Stimulated activated naive CD8-positive, alpha-beta T cell treated with anti-CD3 and anti-CD28 coated beads, Interleukin-15, amount 100 ng/mL, for 72 hours (primary cell): ENCODE measurements around the gene RHOT1.
A peak's percentile ranks its signal among the peaks of the same experiment; 100 is the strongest.
"Not testable (repeated sequence)": the region's sequence is repeated elsewhere in the genome, so short reads cannot be mapped to it uniquely, and the experiment has no call there.

Experiments
- ATAC-seq: fragments of 150-1000 bp; cut with Tn5 transposase; 2 replicates; pipeline ENCODE4 v1.10.0; 2021; ENCODE audit warnings: mild to moderate bottlenecking, moderate library complexity
- DNase-seq, 2 donors: peaks; one replicate each; pipeline ENCODE4 v3.0.0; 2021 to 2022
- H3K27ac Mint-ChIP-seq, 2 donors: one replicate each; pipeline ENCODE4 v1.8.0; 2022; ENCODE audit warnings: mild to moderate bottlenecking in 2 of 2, mixed read lengths in 2 of 2, moderate library complexity in 2 of 2
- H3K27me3 Mint-ChIP-seq: one replicate; pipeline ENCODE4 v1.8.0; 2022; ENCODE audit warnings: mixed read lengths
- H3K4me1 Mint-ChIP-seq: one replicate; pipeline ENCODE4 v1.8.0; 2022; ENCODE audit warnings: mild to moderate bottlenecking, mixed read lengths
- H3K4me3 Mint-ChIP-seq, 2 donors: one replicate each; pipeline ENCODE4 v1.8.0; 2022; ENCODE audit warnings: mild to moderate bottlenecking in 2 of 2, mixed read lengths in 2 of 2, moderate library complexity in 1 of 2
- H3K9me3 Mint-ChIP-seq, 2 donors: one replicate each; pipeline ENCODE4 v1.8.0; 2022; ENCODE audit warnings: mixed read lengths in 2 of 2

Gene RHOT1

GRCh38 chr17:32161506-32162365, 19.4 kb downstream of the RHOT1 start:
- Mint-ChIP-seq H3K9me3 (peaks cover 5 to 8% of the 10 kb centered on the region in 2 donors), H3K27ac (peak overlapping the region in 1 of 2 donors; percentile 63), H3K4me1 (peaks cover 16% of the 10 kb centered on the region), H3K4me3 (no peak overlapping the region), H3K27me3 (no peaks in the 10 kb centered on the region)
- no peak for ATAC-seq
- no peak for DNase-seq

GRCh38 chr17:32174889-32175288, 32.6 kb downstream of the RHOT1 start:
- Mint-ChIP-seq H3K4me1 (no peaks in the 10 kb centered on the region), H3K4me3 (no peak overlapping the region), H3K27me3 (no peaks in the 10 kb centered on the region), H3K9me3 (no peaks in the 10 kb centered on the region), H3K27ac (peak overlapping the region in 1 of 2 donors; percentile 28)
- DNase-seq (no peak), ATAC-seq (no peak)

- DNase-seq, H3K4me3 Mint-ChIP-seq, H3K9me3 Mint-ChIP-seq, H3K27me3 Mint-ChIP-seq, H3K4me1 Mint-ChIP-seq, H3K27ac Mint-ChIP-seq, ATAC-seq: not testable (repeated sequence)
Observed at GRCh38 chr17:32178679-32179078, 36.4 kb downstream of the RHOT1 start.

- H3K27me3 Mint-ChIP-seq, H3K27ac Mint-ChIP-seq, H3K9me3 Mint-ChIP-seq, DNase-seq, ATAC-seq, H3K4me3 Mint-ChIP-seq, H3K4me1 Mint-ChIP-seq: not testable (repeated sequence)
Observed at GRCh38 chr17:32179103-32179502, 36.8 kb downstream of the RHOT1 start.

GRCh38 chr17:32179526-32179925, 37.2 kb downstream of the RHOT1 start:
- not testable (repeated sequence) for H3K4me3 Mint-ChIP-seq, H3K9me3 Mint-ChIP-seq, H3K27ac Mint-ChIP-seq, H3K27me3 Mint-ChIP-seq, DNase-seq, H3K4me1 Mint-ChIP-seq, ATAC-seq

- not testable (repeated sequence) for ATAC-seq, H3K27ac Mint-ChIP-seq, H3K27me3 Mint-ChIP-seq, H3K4me1 Mint-ChIP-seq, H3K4me3 Mint-ChIP-seq, H3K9me3 Mint-ChIP-seq, DNase-seq
Observed at GRCh38 chr17:32180262-32180661, 38.0 kb downstream of the RHOT1 start.

- DNase-seq (no peak), ATAC-seq (no peak)
- Mint-ChIP-seq H3K4me1 (peaks cover 5% of the 10 kb centered on the region), H3K27me3 (no peaks in the 10 kb centered on the region), H3K9me3 (no peaks in the 10 kb centered on the region), H3K4me3 (no peak overlapping the region), H3K27ac (no peak overlapping the region)
Observed at GRCh38 chr17:32185875-32186274, 43.6 kb downstream of the RHOT1 start.

GRCh38 chr17:32187271-32187670, 45.0 kb downstream of the RHOT1 start:
- DNase-seq (no peak), ATAC-seq (no peak)
- Mint-ChIP-seq H3K4me1 (peaks cover 5% of the 10 kb centered on the region), H3K4me3 (no peak overlapping the region), H3K27me3 (no peaks in the 10 kb centered on the region), H3K9me3 (no peaks in the 10 kb centered on the region), H3K27ac (peak overlapping the region in 1 of 2 donors; percentile 19)

GRCh38 chr17:32189343-32189742, 47.0 kb downstream of the RHOT1 start:
- no peaks in the 10 kb centered on the region for H3K27me3 Mint-ChIP-seq
- H3K4me1 Mint-ChIP-seq = no peaks in the 10 kb centered on the region
- no peaks in the 10 kb centered on the region for H3K9me3 Mint-ChIP-seq
- ATAC-seq = no peak
- H3K27ac Mint-ChIP-seq = no peak overlapping the region
- no peak for DNase-seq
- H3K4me3 Mint-ChIP-seq = no peak overlapping the region

GRCh38 chr17:32191306-32191705, 49.0 kb downstream of the RHOT1 start:
- Mint-ChIP-seq H3K4me3 (no peak overlapping the region), H3K9me3 (no peaks in the 10 kb centered on the region), H3K4me1 (peaks cover 3% of the 10 kb centered on the region), H3K27me3 (no peaks in the 10 kb centered on the region), H3K27ac (no peak overlapping the region)
- DNase-seq (no peak), ATAC-seq (no peak)

- DNase-seq = no peak
- no peak overlapping the region for H3K27ac Mint-ChIP-seq
- no peaks in the 10 kb centered on the region for H3K9me3 Mint-ChIP-seq
- H3K4me1 Mint-ChIP-seq = peaks cover 9% of the 10 kb centered on the region
- no peak overlapping the region for H3K4me3 Mint-ChIP-seq
- no peaks in the 10 kb centered on the region for H3K27me3 Mint-ChIP-seq
- ATAC-seq = no peak
Observed at GRCh38 chr17:32192379-32192778, 50.1 kb downstream of the RHOT1 start.

- Mint-ChIP-seq H3K27ac (no peak overlapping the region), H3K27me3 (no peaks in the 10 kb centered on the region), H3K4me3 (no peak overlapping the region), H3K4me1 (peaks cover 9% of the 10 kb centered on the region), H3K9me3 (no peaks in the 10 kb centered on the region)
- DNase-seq (no peak), ATAC-seq (no peak)
Observed at GRCh38 chr17:32197987-32198386, 55.7 kb downstream of the RHOT1 start.

- no peak for ATAC-seq
- Mint-ChIP-seq H3K27me3 (no peaks in the 10 kb centered on the region), H3K27ac (no peak overlapping the region), H3K9me3 (no peaks in the 10 kb centered on the region), H3K4me3 (no peak overlapping the region), H3K4me1 (no peaks in the 10 kb centered on the region)
- no peak for DNase-seq
Observed at GRCh38 chr17:32206861-32207260, 64.6 kb downstream of the RHOT1 start.

GRCh38 chr17:32208436-32208835, 66.1 kb downstream of the RHOT1 start:
- H3K9me3 Mint-ChIP-seq = no peaks in the 10 kb centered on the region
- H3K4me1 Mint-ChIP-seq = no peaks in the 10 kb centered on the region
- ATAC-seq (no peak), DNase-seq (no peak)
- no peak overlapping the region for H3K4me3 Mint-ChIP-seq
- no peak overlapping the region for H3K27ac Mint-ChIP-seq
- no peaks in the 10 kb centered on the region for H3K27me3 Mint-ChIP-seq

GRCh38 chr17:32209608-32210007, 67.3 kb downstream of the RHOT1 start:
- H3K4me3 Mint-ChIP-seq = no peak overlapping the region
- no peak overlapping the region for H3K27ac Mint-ChIP-seq
- no peaks in the 10 kb centered on the region for H3K4me1 Mint-ChIP-seq
- no peaks in the 10 kb centered on the region for H3K9me3 Mint-ChIP-seq
- H3K27me3 Mint-ChIP-seq = no peaks in the 10 kb centered on the region
- ATAC-seq (no peak), DNase-seq (no peak)

GRCh38 chr17:32211671-32212070, 69.4 kb downstream of the RHOT1 start:
- Mint-ChIP-seq H3K4me1 (no peaks in the 10 kb centered on the region), H3K4me3 (no peak overlapping the region), H3K27ac (no peak overlapping the region), H3K27me3 (no peaks in the 10 kb centered on the region), H3K9me3 (no peaks in the 10 kb centered on the region)
- no peak for DNase-seq
- no peak for ATAC-seq

GRCh38 chr17:32215696-32216095, 73.4 kb downstream of the RHOT1 start:
- no peak overlapping the region for H3K4me3 Mint-ChIP-seq
- DNase-seq (no peak), ATAC-seq (no peak)
- H3K9me3 Mint-ChIP-seq = no peaks in the 10 kb centered on the region
- H3K27me3 Mint-ChIP-seq = no peaks in the 10 kb centered on the region
- H3K4me1 Mint-ChIP-seq = peaks cover 26% of the 10 kb centered on the region
- H3K27ac Mint-ChIP-seq = no peak overlapping the region
